HuH-7 (cell line): ENCODE measurements around the gene MRPL36.
"Not testable (repeated sequence)": the region's sequence is repeated elsewhere in the genome, so short reads cannot be mapped to it uniquely, and the experiment has no call there.

Source experiments
- DNase-seq: peaks from one replicate; pipeline ENCODE4 v3.0.0; 2011; ENCODE audit warnings: low spot score

The MRPL36 gene

GRCh38 chr5:1832511-1833250 is 33.0 kb upstream of the MRPL36 start:
- no peak for DNase-seq

- no peak for DNase-seq
These were observed 32.2 kb upstream of the MRPL36 start for GRCh38 chr5:1831677-1832313.

- DNase-seq, result no peak
These were observed 31.6 kb upstream of the MRPL36 start for GRCh38 chr5:1831257-1831656.

GRCh38 chr5:1830571-1831228 is 31.1 kb upstream of the MRPL36 start:
- no peak for DNase-seq

GRCh38 chr5:1827886-1828397 is 28.3 kb upstream of the MRPL36 start:
- DNase-seq, result no peak

GRCh38 chr5:1827025-1827885 is 27.6 kb upstream of the MRPL36 start:
- DNase-seq, result no peak

- no peak for DNase-seq
These were observed 26.8 kb upstream of the MRPL36 start for GRCh38 chr5:1826235-1826980.

GRCh38 chr5:1824903-1825841 is 25.5 kb upstream of the MRPL36 start:
- no peak for DNase-seq

GRCh38 chr5:1824109-1824821 is 24.6 kb upstream of the MRPL36 start:
- DNase-seq, result no peak

GRCh38 chr5:1823381-1824034 is 23.9 kb upstream of the MRPL36 start:
- DNase-seq, result no peak

- DNase-seq, result no peak
These were observed 22.2 kb upstream of the MRPL36 start for GRCh38 chr5:1821862-1822261.

GRCh38 chr5:1820926-1821325 is 21.3 kb upstream of the MRPL36 start:
- no peak for DNase-seq

GRCh38 chr5:1820381-1820780 is 20.7 kb upstream of the MRPL36 start:
- no peak for DNase-seq

- no peak for DNase-seq
These were observed 19.8 kb upstream of the MRPL36 start for GRCh38 chr5:1819458-1819857.

GRCh38 chr5:1818784-1819183 is 19.1 kb upstream of the MRPL36 start:
- DNase-seq, result no peak

- DNase-seq, result no peak
These were observed 17.8 kb upstream of the MRPL36 start for GRCh38 chr5:1817261-1818043.

GRCh38 chr5:1816495-1817089 is 17.0 kb upstream of the MRPL36 start:
- not testable (repeated sequence) for DNase-seq

- no peak for DNase-seq
These were observed 16.2 kb upstream of the MRPL36 start for GRCh38 chr5:1815881-1816292.
